Activated CD4-positive, alpha-beta T cell treated with anti-CD3 and anti-CD28 coated beads, Interleukin-2, Interleukin-4, amounts not matched to agents 100 ng/mL and 50 ng/mL, durations not matched to agents 16 hours and 8 hours (primary cell): Measurements from ENCODE around the gene PATL2.
"Not testable (repeated sequence)": the region's sequence is repeated elsewhere in the genome, so short reads cannot be mapped to it uniquely, and the experiment has no call there.

ENCODE experiments used
- DNase-seq: peaks from one replicate; pipeline ENCODE4 v3.0.0-alpha.2; 2020; ENCODE audit warnings: low spot score

The PATL2 gene

DNA sequence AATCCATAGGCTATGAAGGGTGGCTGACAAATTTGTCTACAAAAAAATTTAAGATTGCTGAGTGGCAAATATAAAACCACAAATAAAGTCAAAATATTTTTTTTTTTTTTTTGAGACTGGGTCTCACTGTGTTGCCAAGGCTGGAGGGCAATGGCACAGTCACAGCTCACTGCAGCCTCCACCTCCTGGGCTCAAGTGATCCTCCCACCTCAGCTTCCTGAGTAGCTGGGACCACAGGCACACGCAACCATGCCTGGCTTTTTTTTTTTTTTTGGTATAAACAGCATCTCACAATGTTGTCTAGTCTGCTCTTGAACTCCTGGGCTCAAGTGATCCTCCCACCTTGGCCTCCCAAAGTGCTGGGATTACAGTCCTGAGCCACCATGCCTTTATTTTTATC is 20.9 kb downstream of the PATL2 start:
- not testable (repeated sequence) for DNase-seq

DNA sequence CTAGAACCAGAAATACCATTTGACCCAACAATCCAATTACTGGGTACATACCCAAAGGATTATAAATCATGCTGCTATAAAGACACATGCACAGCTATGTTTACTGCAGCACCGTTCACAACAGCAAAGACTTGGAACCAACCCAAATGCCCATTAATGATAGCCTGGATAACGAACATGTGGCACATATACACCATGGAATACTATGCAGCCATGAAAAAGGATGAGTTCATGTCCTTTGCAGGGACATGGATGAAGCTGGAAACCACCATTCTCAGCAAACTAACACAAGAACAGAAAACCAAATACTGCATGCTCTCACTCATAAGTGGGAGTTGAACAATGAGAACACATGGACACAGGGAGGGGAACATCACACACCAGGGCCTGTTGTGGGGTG is 21.8 kb downstream of the PATL2 start:
- not testable (repeated sequence) for DNase-seq

DNA sequence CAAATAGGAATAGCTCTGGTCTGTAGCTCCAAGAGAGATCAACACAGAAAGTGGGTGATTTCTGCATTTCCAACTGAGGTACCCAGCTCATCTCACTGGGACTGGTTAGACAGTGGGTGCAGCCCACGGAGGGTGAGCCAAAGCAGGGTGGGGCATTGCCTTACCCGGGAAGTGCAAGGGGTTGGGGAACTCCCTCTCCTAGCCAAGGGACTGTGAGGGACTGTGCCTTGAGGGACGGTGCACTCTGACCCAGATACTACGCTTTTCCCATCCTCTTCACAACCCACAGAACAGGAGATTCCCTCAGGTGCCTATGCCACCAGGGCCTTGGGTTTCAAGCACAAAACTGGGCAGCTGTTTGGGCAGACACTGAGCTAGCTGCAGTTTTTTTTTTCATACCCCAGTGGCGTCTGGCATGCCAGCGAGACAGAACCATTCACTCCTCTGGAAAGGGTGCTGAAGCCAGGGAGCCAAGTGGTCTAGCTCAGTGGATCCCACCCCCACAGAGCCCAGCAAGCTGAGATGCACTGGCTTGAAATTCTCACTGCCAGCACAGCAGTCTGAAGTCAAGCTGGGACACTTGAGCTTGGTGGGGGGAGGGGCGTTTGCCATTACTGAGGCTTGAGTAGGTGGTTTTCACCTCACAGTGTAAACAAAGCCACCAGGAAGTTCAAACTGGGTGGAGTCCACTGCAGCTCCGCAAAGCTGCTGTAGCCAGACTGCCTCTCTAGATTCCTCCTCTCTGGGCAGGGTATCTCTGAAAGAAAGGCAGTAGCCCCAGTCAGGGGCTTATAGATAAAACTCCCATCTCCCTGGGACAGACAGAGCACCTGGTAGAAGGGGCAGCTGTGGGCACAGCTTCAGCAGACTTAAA is 28.1 kb downstream of the PATL2 start:
- DNase-seq, result peak; percentile 84

GRCh38 chr15:44682211-44682610 is 28.9 kb downstream of the PATL2 start:
- peak; percentile 24 for DNase-seq

DNA sequence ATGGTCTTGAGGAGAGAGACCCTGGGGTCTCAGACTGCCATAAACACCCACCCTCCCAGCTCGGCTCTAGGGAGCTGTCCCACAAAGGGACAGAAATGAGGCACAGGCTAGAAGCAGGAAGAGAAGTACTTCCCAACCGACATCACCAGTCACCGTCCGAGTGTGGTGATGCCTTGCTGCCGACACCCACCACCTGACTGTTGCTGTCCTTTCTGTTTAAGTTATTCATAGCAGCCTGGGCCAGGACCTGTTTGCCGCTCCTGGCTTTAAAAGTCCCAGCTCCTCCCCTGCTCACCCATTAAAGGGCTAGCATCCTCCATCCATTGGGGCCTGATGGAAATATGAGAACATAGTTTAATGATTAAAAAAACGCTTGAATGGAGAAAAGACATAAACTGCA is 34.4 kb downstream of the PATL2 start:
- peak; percentile 34 for DNase-seq

DNA sequence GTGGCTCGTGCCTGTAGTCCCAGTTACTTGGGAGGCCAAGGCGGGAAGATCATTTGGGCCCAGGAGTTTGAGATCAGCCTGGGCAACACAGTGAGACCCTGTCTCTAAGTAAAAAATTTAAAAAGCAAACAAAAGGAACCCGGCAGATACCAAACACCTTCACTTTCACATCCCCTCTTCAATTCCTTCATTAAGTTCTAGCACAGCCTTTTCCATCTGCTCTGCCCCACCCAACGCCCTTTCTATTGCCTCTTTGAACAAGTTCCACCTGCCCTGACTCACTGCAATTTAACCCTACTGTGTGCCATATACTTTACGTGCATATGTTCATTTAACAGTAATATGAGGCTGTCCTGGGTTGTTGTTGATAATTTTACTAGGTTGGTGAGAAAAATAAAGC is 35.2 kb downstream of the PATL2 start:
- DNase-seq, result no peak

DNA sequence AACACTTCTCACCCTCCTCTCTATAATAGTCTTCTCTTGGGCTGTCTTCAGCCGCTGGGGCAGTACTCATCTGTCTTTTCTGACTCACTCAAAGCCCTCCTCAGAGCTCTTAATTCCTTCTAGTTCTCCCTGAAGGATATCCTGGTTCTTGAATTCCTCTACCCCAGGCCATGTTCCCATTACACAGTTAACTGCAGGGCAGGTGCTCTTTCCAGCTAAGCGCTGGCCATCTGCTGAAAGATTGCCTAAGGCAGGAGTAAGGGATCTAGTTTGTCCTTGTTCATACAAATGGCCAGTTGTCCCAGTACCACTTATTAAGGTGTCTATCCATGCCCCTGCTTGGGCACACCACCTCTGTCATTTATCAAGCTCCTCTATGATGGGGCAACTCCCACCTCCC is 37.5 kb downstream of the PATL2 start:
- DNase-seq, result no peak

DNA sequence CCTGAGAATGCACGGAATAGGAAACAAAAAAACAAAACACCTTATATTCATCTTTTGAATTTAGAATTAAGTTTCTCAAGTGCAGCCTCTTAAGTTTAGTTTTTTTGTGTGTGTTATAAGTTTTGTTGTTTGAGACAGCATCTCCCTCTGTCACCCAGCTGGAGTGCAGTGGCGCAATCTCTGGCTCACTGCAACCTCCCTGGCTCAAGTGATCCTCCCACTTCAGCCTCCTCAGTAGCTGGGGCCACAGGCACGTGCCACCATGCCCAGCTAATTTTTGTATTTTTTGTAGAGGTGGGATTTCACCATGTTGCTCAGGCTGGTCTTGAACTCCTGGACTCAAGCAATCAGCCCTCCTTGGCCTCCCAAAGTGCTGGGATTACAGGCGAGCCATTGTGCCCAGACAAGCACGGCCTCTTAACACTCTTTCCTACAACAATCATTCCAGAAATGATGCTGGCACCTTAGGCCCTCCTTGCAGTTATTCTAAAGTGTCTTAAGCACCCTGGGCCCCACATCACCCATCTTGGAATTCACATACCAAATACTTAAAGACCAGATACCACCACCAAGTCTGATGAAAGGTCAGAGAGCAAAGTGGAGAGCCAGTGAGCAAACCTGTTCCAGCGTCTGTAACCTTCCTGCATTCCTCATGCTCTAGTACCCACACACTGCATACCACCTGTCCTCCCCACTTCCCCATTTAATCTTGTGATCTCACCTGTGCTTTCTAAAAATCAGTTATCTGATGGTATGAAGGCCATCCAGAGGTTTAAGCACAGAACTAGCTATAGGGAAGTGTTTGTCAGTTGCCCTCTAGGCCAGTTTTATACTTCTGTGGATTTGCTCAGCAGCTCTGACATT is 40.8 kb downstream of the PATL2 start:
- no peak for DNase-seq

DNA sequence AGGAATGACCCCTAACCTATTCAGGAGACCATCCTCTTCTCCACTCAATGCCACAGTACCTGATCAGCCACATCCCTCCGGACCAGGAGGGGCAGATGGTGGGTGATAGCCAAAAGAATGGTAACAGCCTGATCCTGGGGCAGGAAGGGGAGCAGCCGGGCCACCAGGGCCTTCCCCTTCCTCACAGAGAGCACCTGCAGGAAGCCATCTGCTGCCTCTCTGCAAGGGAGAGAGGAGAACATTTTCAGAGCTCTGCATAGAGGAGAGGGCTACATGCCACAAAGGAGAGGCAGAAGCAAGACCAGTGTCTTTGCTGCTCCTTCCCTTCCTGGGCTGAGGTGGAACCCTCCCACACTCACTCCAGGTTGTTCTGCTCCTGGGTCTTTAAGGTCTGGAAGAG is 42.2 kb downstream of the PATL2 start:
- DNase-seq, result no peak

DNA sequence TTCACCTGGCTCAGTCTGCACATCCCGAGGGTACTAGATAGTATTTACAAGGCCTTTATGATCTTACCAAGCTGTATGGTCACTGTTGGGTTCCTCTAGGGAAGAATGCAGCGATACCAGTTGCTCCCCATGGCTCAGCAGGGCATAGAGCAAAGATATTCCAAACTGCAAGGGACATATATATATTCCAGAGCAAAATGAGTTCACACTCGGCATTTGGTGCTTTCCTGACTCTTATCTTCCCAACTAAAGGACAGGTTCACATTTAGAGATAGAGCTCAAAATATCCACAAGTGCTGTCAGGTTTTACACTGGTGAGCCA is 44.1 kb downstream of the PATL2 start:
- DNase-seq, result no peak

GRCh38 chr15:44666210-44667038 is 44.7 kb downstream of the PATL2 start:
- DNase-seq, result no peak

DNA sequence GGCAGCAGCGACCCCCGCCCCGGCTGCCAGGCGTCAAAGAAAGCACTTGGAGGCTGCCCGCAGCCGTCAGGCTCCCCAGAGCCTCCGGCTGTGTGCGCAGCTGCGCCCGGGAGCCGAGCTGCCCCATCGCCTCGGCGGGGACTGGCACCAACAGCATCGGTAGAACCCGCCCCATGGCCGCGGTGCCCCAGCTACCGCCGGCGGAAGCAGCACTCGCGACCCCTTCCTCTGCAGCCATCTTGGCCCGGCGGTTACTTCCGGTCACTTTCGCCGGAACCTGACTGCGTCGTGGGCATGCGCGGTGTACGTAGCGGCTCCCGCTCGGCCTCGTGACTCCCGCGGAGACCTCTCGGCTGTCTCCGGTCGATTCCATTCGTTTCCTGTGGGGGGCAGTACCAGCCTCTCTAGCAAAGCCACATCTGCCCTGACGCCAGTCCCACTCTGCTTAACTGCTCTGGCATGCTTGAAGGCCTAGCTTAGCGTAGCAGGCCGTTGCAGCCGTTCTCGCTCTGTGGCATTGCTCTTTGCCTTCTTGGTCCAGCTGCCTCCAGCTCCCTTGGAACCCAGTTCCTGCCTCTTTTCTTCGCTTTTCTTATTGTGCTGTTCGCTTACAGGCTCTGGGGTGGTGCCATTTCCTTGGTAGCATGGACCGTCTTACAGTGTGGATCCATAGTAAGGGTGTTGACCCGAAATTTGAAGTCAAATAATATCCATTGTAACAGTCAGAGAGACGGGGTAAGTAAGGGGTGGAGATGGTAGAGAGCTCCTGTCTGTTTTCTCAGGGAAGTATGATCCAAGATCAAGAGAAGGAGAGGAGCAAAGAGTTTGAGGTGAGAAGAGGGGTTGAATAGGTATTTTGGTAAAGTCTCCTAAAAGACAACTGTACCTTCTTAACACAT is 47.5 kb downstream of the PATL2 start, which contains the start of gene SPG11:
SPG11 (minus strand) TSS at position 253 of the 899 bp plus-strand sequence; CDS start at position 238, 15 bp downstream.
- peak; percentile 100 for DNase-seq

DNA sequence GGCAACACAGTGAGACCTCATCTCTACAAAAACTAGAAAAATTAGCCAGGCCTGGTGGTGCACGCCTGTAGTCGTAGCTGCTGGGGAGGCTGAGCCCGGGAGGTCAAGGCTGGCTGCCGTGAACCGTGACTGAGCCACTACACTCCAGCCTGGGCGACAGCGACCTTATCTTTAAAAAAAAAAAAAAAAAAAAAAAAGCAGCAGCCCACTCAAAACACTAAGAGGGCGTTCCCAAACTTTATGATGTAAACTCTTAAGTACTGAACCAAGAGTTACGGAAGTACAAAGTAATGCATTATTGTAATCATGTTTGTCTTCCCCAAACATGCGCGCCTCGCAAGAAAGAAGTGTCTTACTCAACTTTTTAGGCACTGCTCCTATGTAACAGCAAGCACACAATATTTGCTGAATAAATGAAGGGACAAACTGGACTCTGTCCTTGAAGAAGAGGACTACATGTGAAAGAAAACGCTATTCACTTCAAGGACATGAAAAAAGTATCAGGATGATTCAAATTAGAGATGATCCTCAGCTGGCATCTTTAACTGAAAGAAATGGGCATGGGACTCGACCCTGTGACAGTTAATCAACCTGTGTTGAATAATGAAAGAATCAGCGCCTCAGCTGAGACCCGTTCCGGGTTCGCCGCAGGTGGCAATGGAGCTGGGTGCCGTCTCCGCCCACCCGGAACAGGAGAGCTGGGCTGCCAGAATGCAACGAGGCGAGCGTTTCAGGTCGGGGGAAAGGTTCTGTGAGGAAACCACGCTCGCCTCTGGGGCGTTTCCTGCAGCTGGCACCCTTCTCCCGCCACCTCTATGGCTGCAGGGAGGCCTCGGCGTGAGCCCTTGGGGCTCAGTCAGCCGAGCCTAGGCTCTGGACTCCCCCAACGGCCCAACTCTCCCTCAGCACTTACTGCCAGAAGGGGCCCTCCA is 48.4 kb downstream of the PATL2 start:
- peak; percentile 89 for DNase-seq

GRCh38 chr15:44661576-44661975 is 49.5 kb downstream of the PATL2 start:
- no peak for DNase-seq

DNA sequence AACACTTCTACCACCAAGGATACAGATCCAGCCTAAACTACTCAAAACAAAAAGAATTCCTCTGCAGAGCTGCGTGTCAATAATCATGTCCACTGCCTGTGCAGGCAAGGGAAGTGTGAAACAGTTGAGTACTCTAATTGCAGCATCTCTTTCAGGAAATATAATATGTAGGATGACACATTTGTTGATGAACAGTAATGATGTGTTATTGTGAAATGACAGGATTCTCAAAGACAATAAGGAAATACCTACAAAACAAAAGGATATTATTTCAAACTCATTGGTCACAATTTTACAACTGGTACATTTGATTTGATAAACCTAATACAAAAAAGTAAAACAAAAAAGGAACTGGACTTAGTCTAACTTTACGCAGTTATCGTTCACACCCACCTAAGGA is 52.1 kb downstream of the PATL2 start:
- no peak for DNase-seq

GRCh38 chr15:44657378-44657777 is 53.7 kb downstream of the PATL2 start:
- DNase-seq, result no peak

DNA sequence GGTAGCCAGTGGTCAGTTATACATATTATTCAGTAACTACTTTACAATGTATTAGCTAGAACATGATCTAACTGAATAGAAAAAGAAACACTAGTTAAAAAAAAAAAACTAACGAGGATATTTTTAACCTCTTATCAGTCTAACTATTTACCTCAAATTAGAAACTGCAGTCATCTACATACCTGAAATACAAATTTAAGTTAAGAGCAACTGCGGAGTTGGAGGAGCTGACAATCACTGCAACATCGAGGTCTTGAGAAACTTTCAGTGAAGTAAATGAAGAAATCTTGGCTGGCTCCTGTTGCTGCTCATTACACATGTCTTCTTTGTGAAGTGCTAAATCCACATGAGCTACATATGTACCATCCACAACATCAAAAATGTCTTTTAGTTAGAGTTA is 54.2 kb downstream of the PATL2 start:
- DNase-seq, result no peak

- DNase-seq, result no peak
These were observed 54.8 kb downstream of the PATL2 start for GRCh38 chr15:44656298-44656697.

DNA sequence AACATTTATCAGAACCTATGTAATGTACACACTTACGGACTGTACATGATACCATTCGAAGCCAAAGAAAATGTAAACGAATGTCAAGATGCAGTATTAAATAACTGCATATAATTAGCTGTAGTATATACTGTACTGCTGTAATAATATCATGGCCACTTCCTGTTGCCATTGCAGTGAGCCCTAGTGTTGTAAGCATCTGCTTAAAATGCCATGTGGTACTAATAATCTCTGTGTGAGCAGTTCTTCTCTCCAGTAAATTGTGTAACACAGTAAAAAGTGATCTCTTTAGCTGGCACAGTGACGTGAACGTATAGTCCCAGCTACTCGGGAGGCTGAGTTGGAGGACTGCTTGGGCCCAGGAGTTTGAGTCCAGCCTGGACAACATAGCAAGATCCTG is 56.3 kb downstream of the PATL2 start:
- no peak for DNase-seq

- no peak for DNase-seq
These were observed 63.5 kb downstream of the PATL2 start for GRCh38 chr15:44647637-44648036.
